Kidney tubule cell (primary cell): Measurements from ENCODE around the gene FOXC1.

ENCODE experiments used
- DNase-seq: peaks from one replicate; pipeline ENCODE4 v3.0.0-alpha.2; 2018; ENCODE audit warnings: low spot score

The FOXC1 gene

GRCh38 chr6:1612299-1612973, 2.7 kb downstream of the FOXC1 start:
- peak; percentile 32 for DNase-seq

GRCh38 chr6:1612974-1613306, 3.2 kb downstream of the FOXC1 start:
- DNase-seq, result peak; percentile 70

GRCh38 chr6:1613346-1613687, 3.6 kb downstream of the FOXC1 start:
- DNase-seq, result no peak

DNA sequence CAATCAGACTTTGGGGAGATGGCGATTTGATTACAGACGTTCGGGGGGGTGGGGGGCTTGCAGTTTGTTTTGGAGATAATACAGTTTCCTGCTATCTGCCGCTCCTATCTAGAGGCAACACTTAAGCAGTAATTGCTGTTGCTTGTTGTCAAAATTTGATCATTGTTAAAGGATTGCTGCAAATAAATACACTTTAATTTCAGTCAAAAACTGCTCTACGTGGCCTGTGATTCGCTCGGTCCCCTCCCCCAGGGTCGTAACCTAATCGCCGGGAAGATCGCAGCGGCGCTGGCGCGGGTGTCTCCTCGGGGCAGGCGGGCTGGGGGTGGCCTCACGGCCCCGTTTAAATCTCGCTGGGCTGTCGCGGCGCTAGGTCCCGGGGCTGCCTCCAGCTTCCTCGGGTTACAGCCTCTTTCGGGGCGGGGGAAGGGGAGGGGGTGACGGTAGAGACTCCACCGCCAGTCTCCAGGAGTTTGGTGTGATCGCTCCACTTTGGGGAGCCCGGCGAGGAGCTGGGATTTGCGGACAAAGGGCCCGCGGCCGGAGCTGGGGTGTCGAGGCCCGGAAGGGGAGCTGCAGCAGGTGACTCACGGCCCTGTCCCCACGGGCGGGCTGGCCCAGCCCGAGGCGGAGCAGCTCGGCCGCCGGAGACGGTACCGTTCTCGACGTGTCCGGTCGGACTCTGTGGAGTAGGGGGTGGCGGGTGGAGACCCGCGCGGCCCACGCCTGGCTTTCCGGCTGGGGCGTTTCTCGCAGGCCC, 4.2 kb downstream of the FOXC1 start:
- peak; percentile 51 for DNase-seq

- peak; percentile 53 for DNase-seq
Measured at GRCh38 chr6:1614448-1615150, 4.9 kb downstream of the FOXC1 start.

GRCh38 chr6:1615151-1615852, 5.6 kb downstream of the FOXC1 start:
- DNase-seq, result peak; percentile 19

- peak; percentile 29 for DNase-seq
Measured at GRCh38 chr6:1615853-1616420, 6.2 kb downstream of the FOXC1 start.

DNA sequence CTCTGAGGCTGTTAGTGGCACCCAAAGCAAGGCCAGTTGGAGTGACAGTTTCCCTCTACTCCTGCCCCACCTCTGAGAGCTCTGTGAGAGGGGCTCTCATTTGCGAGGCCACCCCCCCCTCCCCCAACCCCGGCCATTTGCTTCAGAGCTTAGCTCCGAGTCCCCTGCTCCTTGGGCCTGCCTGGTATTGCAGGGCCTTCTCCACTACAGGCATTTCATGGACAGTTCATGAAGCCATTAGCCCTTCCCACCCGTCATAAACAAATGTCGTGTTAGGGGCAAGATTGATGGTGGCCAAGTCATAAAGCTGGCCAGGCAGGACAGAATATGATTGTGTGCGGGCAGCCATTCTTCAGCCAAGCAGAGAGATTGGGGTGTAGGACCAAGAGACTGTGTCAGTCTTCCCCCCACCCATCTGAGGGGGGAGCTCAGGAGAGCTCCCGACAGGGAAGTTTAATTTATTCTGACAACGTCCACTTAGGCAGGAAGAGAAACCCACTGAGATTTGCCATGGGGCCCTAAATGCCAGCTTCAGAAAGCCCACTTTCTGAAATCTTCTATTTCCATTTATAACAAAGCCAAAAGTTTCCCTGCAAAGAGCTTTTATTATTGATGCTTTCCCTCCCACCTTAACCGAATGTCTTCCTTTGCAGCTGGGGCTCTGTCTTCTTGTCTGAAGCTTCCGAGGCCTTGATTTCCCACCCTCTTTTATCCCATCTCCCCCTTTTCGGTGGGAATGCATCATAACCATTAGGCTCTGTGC, 7.2 kb downstream of the FOXC1 start:
- DNase-seq, result peak; percentile 58

GRCh38 chr6:1617466-1618310, 8.0 kb downstream of the FOXC1 start:
- peak; percentile 27 for DNase-seq

GRCh38 chr6:1618311-1619097, 8.8 kb downstream of the FOXC1 start:
- peak; percentile 25 for DNase-seq

DNA sequence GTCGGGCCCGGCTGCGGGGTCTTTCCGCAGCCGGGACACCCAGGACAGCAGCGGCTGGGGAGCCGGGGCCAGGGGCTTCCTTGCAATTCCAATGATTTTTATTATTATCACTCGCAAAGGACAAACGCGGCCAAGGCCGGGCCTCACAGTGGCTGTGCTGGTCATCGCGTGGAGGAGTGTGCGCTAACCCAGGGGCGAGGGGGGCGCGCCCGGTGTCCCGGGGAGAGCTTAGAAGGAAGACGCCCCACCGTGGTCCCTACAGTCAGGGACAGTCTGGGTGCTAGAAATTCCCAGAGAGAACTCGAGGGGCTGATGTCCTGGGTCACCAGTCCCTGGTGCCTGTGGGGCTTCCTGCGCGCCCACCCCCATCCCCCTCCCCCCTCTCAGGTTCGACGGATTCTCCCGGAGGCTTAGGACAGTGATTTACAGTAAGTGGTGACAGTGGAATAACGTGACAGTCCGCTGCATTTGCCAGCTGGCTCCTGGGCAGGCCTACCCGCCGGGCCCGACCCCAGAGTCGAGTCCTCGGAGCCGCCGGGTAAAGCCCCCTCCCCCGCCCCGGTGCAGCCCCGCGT, 9.5 kb downstream of the FOXC1 start:
- DNase-seq, result peak; percentile 7

- DNase-seq, result peak; percentile 60
Measured at GRCh38 chr6:1619673-1620503, 10.2 kb downstream of the FOXC1 start.

- peak; percentile 5 for DNase-seq
Measured at GRCh38 chr6:1620504-1621069, 10.9 kb downstream of the FOXC1 start.

GRCh38 chr6:1621070-1621701, 11.5 kb downstream of the FOXC1 start:
- peak; percentile 20 for DNase-seq

- DNase-seq, result peak; percentile 21
Measured at GRCh38 chr6:1622220-1622850, 12.6 kb downstream of the FOXC1 start.

- peak; percentile 31 for DNase-seq
Measured at GRCh38 chr6:1622851-1623768, 13.4 kb downstream of the FOXC1 start.
